ACC112 (cell line): ENCODE measurements around the gene PDIA2.

Experiments used
- H2AFZ ChIP-seq: fragments of 200-600 bp; sonication (generic); one replicate; pipeline ENCODE4 v1.6.0; 2017; ENCODE audit warnings: antibody characterized with exemption, low read length; ENCODE audit not compliant: unreplicated experiment
- H3K27ac ChIP-seq: fragments of 200-600 bp; sonication (generic); 2 replicates; pipeline ENCODE4 v1.5.1; 2014; ENCODE audit warnings: low read depth, mild to moderate bottlenecking, antibody characterized with exemption, low read length, moderate library complexity
- H3K27me3 ChIP-seq: fragments of 200-600 bp; sonication (generic); 2 replicates; pipeline ENCODE4 v1.6.1; 2014; ENCODE audit warnings: mild to moderate bottlenecking, antibody characterized with exemption, low read length, moderate library complexity, mixed read lengths; ENCODE audit not compliant: insufficient read depth
- H3K36me3 ChIP-seq: fragments of 200-600 bp; sonication (generic); 2 replicates; pipeline ENCODE4 v1.6.1; 2016; ENCODE audit warnings: mild to moderate bottlenecking, antibody characterized with exemption, low read length, moderate library complexity, mixed read lengths; ENCODE audit not compliant: insufficient read depth
- H3K4me1 ChIP-seq: fragments of 200-600 bp; sonication (generic); one replicate; pipeline ENCODE4 v1.6.1; 2016; ENCODE audit warnings: low read length, mixed read lengths; ENCODE audit not compliant: insufficient read depth, unreplicated experiment, control insufficient read depth
- H3K4me3 ChIP-seq: fragments of 200-600 bp; sonication (generic); 2 replicates; pipeline ENCODE4 v1.5.1; 2014; ENCODE audit warnings: mild to moderate bottlenecking, low read depth, low read length
- H3K79me2 ChIP-seq: fragments of 200-600 bp; sonication (generic); one replicate; pipeline ENCODE4 v1.6.0; 2016; ENCODE audit warnings: low read length; ENCODE audit not compliant: control insufficient read depth, unreplicated experiment, insufficient read depth

Gene PDIA2

GRCh38 chr16:301235-301634 lies 18.3 kb downstream of the PDIA2 start:
- Histone ChIP-seq H3K4me3 (no peak overlapping the region), H3K27me3 (no peaks in the 10 kb centered on the region), H3K79me2 (no peaks in the 10 kb centered on the region), H3K4me1 (no peaks in the 10 kb centered on the region), H3K36me3 (no peaks in the 10 kb centered on the region; the same call in 1 of the 2 replicates), H3K27ac (no peak overlapping the region), H2AFZ (no peak overlapping the region)

GRCh38 chr16:301950-302349 lies 19.0 kb downstream of the PDIA2 start:
- H3K4me1 ChIP-seq: no peaks in the 10 kb centered on the region
- H3K27me3 ChIP-seq: no peaks in the 10 kb centered on the region
- no peak overlapping the region for H3K4me3 ChIP-seq
- no peaks in the 10 kb centered on the region for H3K79me2 ChIP-seq
- no peak overlapping the region for H3K27ac ChIP-seq
- no peaks in the 10 kb centered on the region; the same call in 1 of the 2 replicates for H3K36me3 ChIP-seq
- H2AFZ ChIP-seq: no peak overlapping the region

DNA sequence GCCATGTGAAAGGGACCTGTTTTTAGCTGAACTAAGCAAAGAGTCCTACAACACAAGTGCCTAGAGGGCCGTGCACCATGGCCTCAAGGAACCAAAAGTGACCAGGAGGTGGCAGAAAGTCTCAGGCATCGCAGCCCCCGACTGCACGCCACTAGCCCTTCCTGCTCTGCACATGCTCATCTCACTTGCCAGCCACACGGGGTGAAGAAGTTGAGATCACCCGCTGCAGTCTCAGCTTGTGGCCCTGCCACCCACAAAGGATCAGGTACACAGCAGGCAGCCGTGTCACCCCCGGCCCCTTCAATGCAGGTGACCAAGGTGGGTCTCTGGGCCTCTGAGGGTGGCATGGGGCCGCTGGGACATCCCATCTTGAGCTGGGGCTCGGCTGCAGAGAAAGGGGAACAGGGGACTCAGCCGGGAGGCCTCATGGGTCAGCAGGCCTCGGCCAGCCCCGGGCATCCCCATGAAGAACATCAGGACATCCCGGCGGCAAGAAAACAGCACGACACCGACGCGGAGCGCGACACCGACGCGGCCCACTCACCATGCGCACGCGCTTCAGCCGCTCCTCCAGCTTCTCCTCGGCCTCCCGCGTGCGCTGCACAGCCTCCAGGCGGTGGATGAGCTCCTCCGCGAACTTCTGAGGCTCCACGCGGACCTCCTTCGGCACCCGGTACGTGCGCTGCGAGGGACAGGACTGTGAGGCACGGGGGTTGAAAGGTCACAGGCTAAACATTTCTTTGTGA lies 21.0 kb downstream of the PDIA2 start:
- no peaks in the 10 kb centered on the region for H3K4me1 ChIP-seq
- no peaks in the 10 kb centered on the region for H3K79me2 ChIP-seq
- H3K36me3 ChIP-seq: no peaks in the 10 kb centered on the region; the same call in 1 of the 2 replicates
- H2AFZ ChIP-seq: no peak overlapping the region
- H3K27ac ChIP-seq: no peak overlapping the region
- H3K27me3 ChIP-seq: no peaks in the 10 kb centered on the region
- H3K4me3 ChIP-seq: no peak overlapping the region

DNA sequence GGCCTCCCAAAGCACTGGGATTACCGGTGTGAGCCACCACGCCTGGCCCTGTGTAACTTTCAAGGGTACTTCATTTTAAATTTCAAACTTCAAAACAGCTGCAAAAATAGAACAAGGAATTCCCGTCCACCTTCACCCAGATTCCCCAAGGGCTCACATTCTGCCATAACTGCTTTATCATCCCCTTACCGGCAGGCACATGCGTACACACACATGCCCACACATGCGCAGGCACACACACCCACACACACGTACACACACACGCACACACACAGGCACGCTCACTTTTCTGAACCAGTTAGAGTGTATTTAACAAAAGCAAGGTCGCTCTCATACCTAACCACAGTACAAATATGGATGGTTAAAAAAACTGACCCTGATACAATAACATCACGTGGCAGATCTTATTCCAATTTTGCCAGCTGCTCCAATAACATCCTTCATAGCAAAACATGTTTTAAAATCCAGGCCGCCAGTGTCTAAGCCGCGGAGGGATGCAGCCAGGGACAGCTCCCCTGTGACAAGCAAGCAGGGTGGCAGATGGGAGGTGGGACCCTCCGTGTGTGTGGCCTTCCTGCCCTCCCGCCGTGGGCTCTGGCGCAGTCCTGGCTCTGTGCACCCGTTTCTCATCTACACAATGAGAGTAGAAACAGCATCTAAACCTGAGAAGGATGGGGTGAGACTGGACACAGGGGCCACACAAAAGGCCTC lies 23.1 kb downstream of the PDIA2 start:
- H2AFZ ChIP-seq: no peak overlapping the region
- H3K4me1 ChIP-seq: no peaks in the 10 kb centered on the region
- no peaks in the 10 kb centered on the region for H3K27me3 ChIP-seq
- no peak overlapping the region for H3K4me3 ChIP-seq
- H3K27ac ChIP-seq: no peak overlapping the region
- no peaks in the 10 kb centered on the region for H3K79me2 ChIP-seq
- no peaks in the 10 kb centered on the region; the same call in 1 of the 2 replicates for H3K36me3 ChIP-seq

DNA sequence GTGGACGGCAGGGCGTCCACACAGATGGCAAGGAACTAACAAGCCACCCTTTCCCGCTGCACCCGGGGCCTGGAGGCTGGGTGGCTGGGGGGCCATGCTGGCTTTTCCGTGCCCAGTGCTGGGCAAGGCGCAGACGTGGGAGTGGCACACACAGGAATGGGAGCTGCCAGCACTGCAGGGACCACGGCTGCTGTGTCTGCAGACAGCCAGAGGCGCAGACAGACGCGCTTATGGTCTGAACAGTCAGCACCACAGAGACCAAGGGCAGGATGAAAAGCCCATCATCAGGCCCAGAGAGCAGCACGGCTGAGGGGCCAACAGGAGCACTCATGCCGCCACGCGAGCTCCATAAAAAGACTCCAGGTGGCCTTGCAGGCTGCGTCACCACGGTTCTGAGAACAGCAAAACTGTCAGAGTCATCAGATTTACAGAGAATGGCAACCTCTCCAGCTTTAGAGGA lies 24.0 kb downstream of the PDIA2 start:
- Histone ChIP-seq H3K4me1 (no peaks in the 10 kb centered on the region), H3K4me3 (no peak overlapping the region), H2AFZ (no peak overlapping the region), H3K79me2 (no peaks in the 10 kb centered on the region), H3K36me3 (no peaks in the 10 kb centered on the region; the same call in 1 of the 2 replicates), H3K27me3 (no peaks in the 10 kb centered on the region), H3K27ac (no peak overlapping the region)

DNA sequence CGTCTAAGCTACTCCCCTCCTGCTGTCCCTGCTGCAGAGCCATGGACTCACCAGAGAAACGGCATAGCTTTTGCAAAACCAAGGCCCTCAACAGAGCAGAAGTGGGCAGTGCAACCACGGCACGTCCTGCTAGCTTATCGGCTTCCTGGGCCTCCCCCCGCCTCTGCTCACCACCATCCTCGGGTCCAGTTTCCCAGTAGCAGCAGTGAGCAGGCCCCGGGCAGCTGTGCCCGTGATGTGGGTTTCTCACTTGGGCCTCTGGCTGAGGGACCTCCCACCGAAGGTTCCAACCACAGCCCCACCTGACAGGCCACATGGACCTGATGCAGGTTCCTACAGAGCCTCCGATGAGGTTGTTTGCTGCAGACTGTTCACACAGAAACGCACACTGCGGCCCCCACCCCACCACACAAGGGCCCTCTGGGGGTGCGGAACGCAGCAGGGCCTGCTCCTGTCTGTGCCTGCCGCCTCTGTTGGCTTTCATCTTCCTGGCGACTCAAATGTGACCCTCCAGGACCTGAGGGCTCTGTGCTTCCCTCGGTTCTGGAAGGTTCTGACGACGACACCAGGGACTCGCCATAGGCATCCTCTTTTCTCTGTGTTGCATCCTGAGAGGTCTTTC lies 24.8 kb downstream of the PDIA2 start:
- H3K27me3 ChIP-seq: no peaks in the 10 kb centered on the region
- no peaks in the 10 kb centered on the region; the same call in 1 of the 2 replicates for H3K36me3 ChIP-seq
- H3K27ac ChIP-seq: no peak overlapping the region
- H3K4me3 ChIP-seq: no peak overlapping the region
- no peaks in the 10 kb centered on the region for H3K79me2 ChIP-seq
- no peaks in the 10 kb centered on the region for H3K4me1 ChIP-seq
- H2AFZ ChIP-seq: no peak overlapping the region

GRCh38 chr16:309476-309875 lies 26.5 kb downstream of the PDIA2 start:
- no peak overlapping the region for H2AFZ ChIP-seq
- H3K36me3 ChIP-seq: no peaks in the 10 kb centered on the region; the same call in 1 of the 2 replicates
- no peaks in the 10 kb centered on the region for H3K27me3 ChIP-seq
- H3K4me1 ChIP-seq: no peaks in the 10 kb centered on the region
- H3K4me3 ChIP-seq: no peak overlapping the region
- no peak overlapping the region for H3K27ac ChIP-seq
- H3K79me2 ChIP-seq: no peaks in the 10 kb centered on the region

DNA sequence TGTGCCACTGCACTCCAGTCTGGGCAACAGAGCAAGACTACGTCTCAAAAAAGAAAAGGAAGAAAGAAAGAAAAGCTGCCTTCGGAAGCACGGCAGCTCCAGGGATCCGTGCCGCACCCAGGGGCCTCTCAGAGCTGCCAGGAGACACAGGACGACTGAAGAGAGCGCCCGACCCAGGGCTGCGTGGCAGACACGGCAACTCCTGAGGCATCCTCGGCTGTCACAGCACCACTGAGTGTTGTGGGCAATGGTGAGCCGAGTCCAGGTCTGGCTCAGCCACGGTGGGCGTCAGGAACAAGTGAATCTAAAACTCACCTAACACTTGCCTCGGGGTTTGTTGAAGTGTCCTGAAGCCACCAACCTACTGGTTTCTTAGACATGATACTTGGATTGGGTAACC lies 28.8 kb downstream of the PDIA2 start:
- H3K27ac ChIP-seq: no peak overlapping the region
- H3K79me2 ChIP-seq: no peaks in the 10 kb centered on the region
- H3K36me3 ChIP-seq: no peaks in the 10 kb centered on the region
- no peaks in the 10 kb centered on the region for H3K4me1 ChIP-seq
- H3K27me3 ChIP-seq: no peaks in the 10 kb centered on the region
- H3K4me3 ChIP-seq: no peak overlapping the region
- H2AFZ ChIP-seq: no peak overlapping the region

DNA sequence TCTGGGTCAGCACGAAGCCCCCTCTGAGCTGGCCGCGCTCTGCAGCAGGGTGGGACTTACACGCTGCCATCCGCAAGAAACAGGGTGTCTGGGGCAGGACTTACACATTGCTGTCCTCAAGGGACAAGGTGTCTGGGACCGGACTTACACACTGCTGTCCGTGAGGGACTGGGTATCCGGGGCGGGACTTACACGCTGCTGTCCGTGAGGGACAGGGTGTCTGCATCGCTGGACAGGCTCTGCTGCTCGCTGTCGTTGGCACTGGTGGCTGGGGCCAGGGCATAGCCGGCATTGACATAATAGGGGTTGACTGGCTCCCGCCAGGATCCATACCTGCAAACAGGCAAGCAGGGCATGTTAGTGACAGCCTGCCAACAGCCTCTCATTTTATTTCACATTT lies 31.4 kb downstream of the PDIA2 start:
- Histone ChIP-seq H3K27me3 (no peaks in the 10 kb centered on the region), H3K4me3 (no peak overlapping the region), H3K36me3 (no peaks in the 10 kb centered on the region), H3K79me2 (peaks cover 3% of the 10 kb centered on the region), H2AFZ (no peak overlapping the region), H3K4me1 (no peaks in the 10 kb centered on the region), H3K27ac (no peak overlapping the region)

DNA sequence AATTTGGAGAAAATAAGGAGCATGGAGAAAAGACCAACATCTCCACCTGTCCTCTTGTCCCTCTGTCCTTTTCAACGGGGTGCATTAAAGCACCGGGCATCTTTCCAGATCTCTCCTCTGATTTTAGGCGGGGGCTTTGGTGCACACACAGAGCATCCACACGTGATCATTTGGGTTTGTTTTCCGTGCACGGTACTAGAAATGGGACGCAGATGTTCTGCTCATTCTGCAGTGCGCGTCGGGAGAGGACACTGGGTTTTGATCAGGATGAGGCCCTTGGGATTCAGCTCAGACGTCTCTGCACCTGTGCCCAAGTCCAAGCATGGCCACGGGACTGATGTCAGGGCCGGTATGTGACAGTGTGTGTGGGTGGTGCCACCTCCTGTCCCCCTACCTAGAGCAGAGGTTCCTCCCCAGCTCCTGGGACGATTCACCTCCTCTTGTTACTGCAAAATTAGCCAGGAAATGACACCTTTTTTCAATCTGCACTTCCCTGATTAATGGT lies 31.9 kb downstream of the PDIA2 start:
- no peak overlapping the region for H3K4me3 ChIP-seq
- H3K4me1 ChIP-seq: no peaks in the 10 kb centered on the region
- no peak overlapping the region for H3K27ac ChIP-seq
- no peaks in the 10 kb centered on the region for H3K27me3 ChIP-seq
- no peaks in the 10 kb centered on the region for H3K36me3 ChIP-seq
- no peak overlapping the region for H2AFZ ChIP-seq
- peaks cover 7% of the 10 kb centered on the region for H3K79me2 ChIP-seq
